ENCODE results near the gene SH3GL1.

Gene SH3GL1

GRCh38 chr19:4375164-4376027 is 25.0 kb downstream of the SH3GL1 start:
- no peak for DNase-seq (ENCODE audit: low read depth)

- DNase-seq (ENCODE audit: low read depth) = no peak
Observed at GRCh38 chr19:4374498-4375163, 25.7 kb downstream of the SH3GL1 start.

- DNase-seq (ENCODE audit: low read depth) = no peak
Observed at GRCh38 chr19:4373601-4374497, 26.5 kb downstream of the SH3GL1 start.

GRCh38 chr19:4373013-4373367 is 27.4 kb downstream of the SH3GL1 start:
- DNase-seq (ENCODE audit: low read depth) = no peak

GRCh38 chr19:4372165-4373012 is 28.0 kb downstream of the SH3GL1 start:
- no peak for DNase-seq (ENCODE audit: low read depth)

GRCh38 chr19:4371247-4372164 is 28.8 kb downstream of the SH3GL1 start:
- DNase-seq (ENCODE audit: low read depth) = no peak

GRCh38 chr19:4370418-4371041 is 29.8 kb downstream of the SH3GL1 start:
- DNase-seq (ENCODE audit: low read depth) = no peak

- DNase-seq (ENCODE audit: low read depth) = peak; percentile 62
Observed at GRCh38 chr19:4369888-4370260, 30.5 kb downstream of the SH3GL1 start.

- DNase-seq (ENCODE audit: low read depth) = peak; percentile 53
Observed at GRCh38 chr19:4369109-4369887, 31.0 kb downstream of the SH3GL1 start.

GRCh38 chr19:4368128-4368820 is 32.1 kb downstream of the SH3GL1 start:
- DNase-seq (ENCODE audit: low read depth) = no peak

- no peak for DNase-seq (ENCODE audit: low read depth)
Observed at GRCh38 chr19:4367781-4368127, 32.6 kb downstream of the SH3GL1 start.

GRCh38 chr19:4367336-4367723 is 33.0 kb downstream of the SH3GL1 start:
- no peak for DNase-seq (ENCODE audit: low read depth)

- DNase-seq (ENCODE audit: low read depth) = no peak
Observed at GRCh38 chr19:4366666-4367335, 33.5 kb downstream of the SH3GL1 start.

- no peak for DNase-seq (ENCODE audit: low read depth)
Observed at GRCh38 chr19:4365791-4366665, 34.3 kb downstream of the SH3GL1 start.

GRCh38 chr19:4365341-4365740 is 35.0 kb downstream of the SH3GL1 start:
- no peak for DNase-seq (ENCODE audit: low read depth)

- no peak for DNase-seq (ENCODE audit: low read depth)
Observed at GRCh38 chr19:4363571-4364304, 36.6 kb downstream of the SH3GL1 start.

All from activated T-helper 1 cell treated with Interleukin-2 at 50 U/mL for 16 hours (primary cell).